Measurements from ENCODE around the gene ELL3. TPM values are rescaled to one million over a fixed set of nuclear protein-coding genes. Genes with fewer than 3 reads are reported as not detected.
"Not testable (repeated sequence)": the region's sequence is repeated elsewhere in the genome, so short reads cannot be mapped to it uniquely, and the experiment has no call there.

ELL3 gene
- total RNA-seq, result 1.2 and 3.6 TPM in 2 replicates

DNA sequence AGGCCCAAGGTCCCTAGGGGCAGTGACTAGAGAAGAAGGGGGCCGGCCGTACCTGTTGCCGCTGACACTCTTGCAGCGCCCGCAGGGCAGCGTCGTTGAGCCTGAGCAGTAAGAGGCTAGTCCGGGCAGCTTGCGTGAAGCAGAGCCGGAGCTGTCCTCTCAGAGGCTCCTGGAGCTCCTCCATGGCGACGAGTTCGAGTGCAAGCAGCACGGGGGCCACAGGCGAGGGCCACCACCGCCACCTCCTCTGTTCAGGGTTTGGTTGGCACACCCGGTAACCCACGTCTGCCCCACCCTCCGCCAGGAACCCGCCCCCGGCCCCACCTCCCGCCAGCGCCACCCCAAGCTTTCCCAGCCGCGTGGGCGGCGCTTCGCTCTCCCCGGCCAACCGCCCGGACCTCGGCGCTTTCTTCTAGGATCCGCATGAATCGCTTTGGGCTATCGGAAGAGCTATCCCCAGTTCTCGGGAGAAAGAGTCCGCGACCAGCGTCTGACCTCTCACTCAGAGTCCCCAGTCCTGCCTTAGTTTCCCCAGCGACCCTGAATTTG lies at the start of gene ELL3:
TSS of gene ELL3 (minus strand) at position 249 of the 549 bp plus-strand sequence. CDS start at position 184, 65 bp downstream.
- Histone ChIP-seq H3K27me3 (ENCODE audit: insufficient read depth, low read length) (no peaks in the 10 kb centered on the region), H3K4me3 (ENCODE audit: insufficient read depth, low read length) (peak within 1 kb of the TSS; percentile 92), H3K9me3 (ENCODE audit: low read depth, low read length) (no peaks in the 10 kb centered on the region), H3K36me3 (ENCODE audit: insufficient read depth, low read length) (peaks cover 26% of the 10 kb centered on the region), H3K4me2 (ENCODE audit: insufficient read depth, low read length) (peak within 1 kb of the TSS; percentile 81), H4K20me1 (ENCODE audit: insufficient read depth, low read length) (peaks cover 8% of the 10 kb centered on the region), H3K79me2 (ENCODE audit: insufficient read depth, low read length) (no peaks in the 10 kb centered on the region), H3K27ac (ENCODE audit: low read depth, low read length) (peak within 1 kb of the TSS; percentile 44), H2AFZ (ENCODE audit: low read length) (peak within 1 kb of the TSS; percentile 73), H3K4me1 (ENCODE audit: insufficient read depth, low read length) (peaks cover 8% of the 10 kb centered on the region)
- no peak for TF ChIP-seq CTCF (IDR thresholded peaks at IDR 0.05; ENCODE audit: extremely low read depth, low read depth, low read length)
- DNase-seq (ENCODE audit: insufficient read length, low spot score, missing footprints), result peak; percentile 91

DNA sequence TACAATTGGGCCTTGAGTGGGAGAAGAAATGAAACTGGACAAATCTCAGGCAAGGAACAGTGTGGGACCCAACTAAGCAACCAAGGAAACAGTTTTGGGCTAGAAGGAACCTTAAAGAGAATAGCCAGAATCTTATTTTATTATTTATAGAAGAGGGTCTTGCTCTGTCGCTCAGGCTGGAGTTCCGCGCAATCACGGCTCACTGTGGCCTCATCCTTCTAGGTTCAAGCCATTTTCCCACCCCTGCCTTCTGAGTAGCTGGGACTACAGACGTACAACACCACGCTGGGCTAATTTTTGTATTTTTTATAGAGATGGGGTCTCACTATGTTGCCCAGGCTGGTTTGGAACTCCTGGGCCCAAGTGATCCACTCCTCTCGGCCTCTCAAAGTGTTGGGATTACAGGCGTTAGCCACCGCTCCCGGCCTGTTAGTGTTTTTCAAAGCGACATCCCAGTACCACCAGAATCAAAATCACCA lies 49.3 kb upstream of the ELL3 start:
- Histone ChIP-seq H3K79me2 (ENCODE audit: insufficient read depth, low read length) (peaks cover 56% of the 10 kb centered on the region), H3K36me3 (ENCODE audit: insufficient read depth, low read length) (no peaks in the 10 kb centered on the region), H3K4me1 (ENCODE audit: insufficient read depth, low read length) (peaks cover 21% of the 10 kb centered on the region), H3K4me3 (ENCODE audit: insufficient read depth, low read length) (peak overlapping the region; percentile 92), H3K4me2 (ENCODE audit: insufficient read depth, low read length) (peak overlapping the region; percentile 98), H3K27ac (ENCODE audit: low read depth, low read length) (peak overlapping the region; percentile 17), H3K9me3 (ENCODE audit: low read depth, low read length) (no peaks in the 10 kb centered on the region), H4K20me1 (ENCODE audit: insufficient read depth, low read length) (no peaks in the 10 kb centered on the region), H3K27me3 (ENCODE audit: insufficient read depth, low read length) (no peaks in the 10 kb centered on the region), H2AFZ (ENCODE audit: low read length) (peak overlapping the region; percentile 100)
- no peak for DNase-seq (ENCODE audit: insufficient read length, low spot score, missing footprints)
- no peak for TF ChIP-seq CTCF (IDR thresholded peaks at IDR 0.05; ENCODE audit: extremely low read depth, low read depth, low read length)

DNA sequence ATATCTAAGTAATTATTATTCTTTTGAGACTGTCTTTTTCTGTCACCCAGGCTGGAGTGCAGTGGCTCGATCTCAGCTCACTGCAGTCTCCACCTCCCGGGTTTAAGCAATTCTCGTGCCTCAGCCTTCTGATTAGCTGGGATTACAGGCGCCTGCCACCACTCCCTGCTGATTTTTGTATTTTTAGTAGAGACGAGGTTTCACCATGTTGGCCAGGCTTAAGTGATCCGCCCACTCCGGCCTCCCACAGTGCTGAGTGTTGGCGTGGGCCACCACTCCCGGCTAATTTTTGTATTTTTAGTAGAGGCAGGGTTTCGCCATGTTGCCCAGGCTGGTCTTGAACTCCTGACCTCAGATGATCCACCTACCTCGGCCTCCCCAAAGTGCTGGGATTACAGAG lies 48.5 kb upstream of the ELL3 start:
- not testable (repeated sequence) for H3K4me2 ChIP-seq (ENCODE audit: insufficient read depth, low read length); H4K20me1 ChIP-seq (ENCODE audit: insufficient read depth, low read length); H3K27me3 ChIP-seq (ENCODE audit: insufficient read depth, low read length); H3K9me3 ChIP-seq (ENCODE audit: low read depth, low read length); H3K4me3 ChIP-seq (ENCODE audit: insufficient read depth, low read length); DNase-seq (ENCODE audit: insufficient read length, low spot score, missing footprints); H2AFZ ChIP-seq (ENCODE audit: low read length); H3K27ac ChIP-seq (ENCODE audit: low read depth, low read length); H3K36me3 ChIP-seq (ENCODE audit: insufficient read depth, low read length)
- H3K79me2 ChIP-seq (ENCODE audit: insufficient read depth, low read length), result peaks cover 64% of the 10 kb centered on the region
- peaks cover 21% of the 10 kb centered on the region for H3K4me1 ChIP-seq (ENCODE audit: insufficient read depth, low read length)

DNA sequence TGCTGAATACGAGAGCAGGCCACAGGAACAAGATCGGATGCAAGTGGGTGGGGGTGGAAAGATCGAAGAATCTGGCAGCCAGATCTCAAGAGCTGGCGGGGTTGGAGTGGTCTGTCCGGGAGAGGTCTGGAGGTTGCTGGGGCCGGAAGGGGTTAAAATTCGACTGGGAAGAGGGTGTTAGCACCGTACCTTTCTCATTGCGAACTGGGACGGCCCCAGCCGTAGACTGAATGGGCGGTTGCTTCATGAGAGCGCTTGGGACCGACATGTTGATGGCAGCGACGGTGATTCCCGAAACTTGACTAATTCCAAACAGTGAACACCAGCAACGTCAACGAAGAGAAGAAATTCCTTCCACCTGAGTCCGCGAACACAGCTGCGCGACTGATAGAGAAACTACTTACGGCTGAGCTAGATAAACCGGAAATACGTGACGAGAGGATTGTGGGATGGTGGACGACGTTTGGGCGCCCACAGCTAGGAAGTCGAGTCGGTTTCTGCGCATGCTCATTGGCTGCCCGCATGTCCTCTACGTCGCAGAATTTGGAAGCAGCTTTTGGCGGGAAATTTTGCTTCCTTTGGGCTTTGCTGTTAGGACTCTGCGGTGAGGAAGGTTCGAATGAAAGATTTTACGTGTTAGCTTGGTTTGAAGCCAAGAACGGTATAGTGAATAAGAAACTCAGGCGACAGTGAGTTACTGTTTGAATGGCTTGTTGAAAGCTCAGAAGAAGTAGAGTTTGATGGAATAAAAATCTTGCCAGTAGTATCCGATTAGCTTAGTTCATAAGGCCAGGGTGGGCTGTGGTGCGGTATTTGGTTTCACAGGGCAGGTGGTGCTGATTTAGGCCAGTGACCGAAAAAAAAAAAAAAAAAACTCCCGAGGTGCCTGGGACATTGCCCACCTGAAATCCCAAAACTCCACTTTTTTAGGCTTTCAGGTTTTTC lies 47.8 kb upstream of the ELL3 start, which contains the start of gene MFAP1:
TSS of gene MFAP1 (minus strand) at position 389 of the 945 bp plus-strand sequence. CDS start at position 268, 121 bp downstream.
- H3K9me3 ChIP-seq (ENCODE audit: low read depth, low read length), result no peaks in the 10 kb centered on the region
- peak within 1 kb of the TSS; percentile 99 for H2AFZ ChIP-seq (ENCODE audit: low read length)
- H3K79me2 ChIP-seq (ENCODE audit: insufficient read depth, low read length), result peaks cover 71% of the 10 kb centered on the region
- no peaks in the 10 kb centered on the region for H3K27me3 ChIP-seq (ENCODE audit: insufficient read depth, low read length)
- H4K20me1 ChIP-seq (ENCODE audit: insufficient read depth, low read length), result peaks cover 3% of the 10 kb centered on the region
- DNase-seq (ENCODE audit: insufficient read length, low spot score, missing footprints), result peak; percentile 95
- no peaks in the 10 kb centered on the region for H3K36me3 ChIP-seq (ENCODE audit: insufficient read depth, low read length)
- peak within 1 kb of the TSS; percentile 99 for H3K4me3 ChIP-seq (ENCODE audit: insufficient read depth, low read length)
- H3K27ac ChIP-seq (ENCODE audit: low read depth, low read length), result peak within 1 kb of the TSS; percentile 99
- peaks cover 21% of the 10 kb centered on the region for H3K4me1 ChIP-seq (ENCODE audit: insufficient read depth, low read length)
- TF ChIP-seq CTCF (IDR thresholded peaks at IDR 0.05; ENCODE audit: extremely low read depth, low read depth, low read length), result no peak
- H3K4me2 ChIP-seq (ENCODE audit: insufficient read depth, low read length), result peak within 1 kb of the TSS; percentile 89

Measured in osteoblast (primary cell).